Heart left ventricle (tissue), 16 donors: ENCODE data around the gene YIPF2. TPM values are rescaled to one million over a fixed set of nuclear protein-coding genes. Genes with fewer than 3 reads are reported as not detected.
"Not testable (repeated sequence)": the region's sequence is repeated elsewhere in the genome, so short reads cannot be mapped to it uniquely, and the experiment has no call there.

ENCODE experiments used
- ATAC-seq, 4 donors: fragments of 200-7000 bp; cut with Tn5 transposase; one replicate each; pipeline ENCODE4 v1.9.1; 2020 to 2022; ENCODE audit warnings: moderate library complexity in 4 of 4, mild to moderate bottlenecking in 3 of 4, moderate number of reproducible peaks in 1 of 4
- DNase-seq, 5 donors: peaks; one replicate each; pipeline ENCODE4 v3.0.0-alpha.2; 2020
- H3K27ac ChIP-seq, 12 donors: fragments of 200-600 bp; sonication (generic) in 4 of 12; one replicate each; pipeline versions ENCODE4 v1.5.0 to v1.8.0; 2016 to 2022; ENCODE audit warnings: mild to moderate bottlenecking in 2 of 12
- H3K27me3 ChIP-seq, 9 donors: fragments of 200-600 bp; sonication (generic) in 2 of 9; one replicate each; pipeline versions ENCODE4 v1.5.1 to v1.8.0; 2016 to 2022; ENCODE audit warnings: mild to moderate bottlenecking in 3 of 9
- H3K36me3 ChIP-seq, 9 donors: fragments of 200-600 bp; sonication (generic) in 2 of 9; one replicate each; pipeline versions ENCODE4 v1.5.0 to v1.8.0; 2018 to 2022; ENCODE audit warnings: mild to moderate bottlenecking in 2 of 9
- H3K4me1 ChIP-seq, 12 donors: fragments of 200-600 bp; sonication (generic) in 4 of 12; one replicate each; pipeline versions ENCODE4 v1.5.0 to v1.8.0; 2016 to 2022; ENCODE audit warnings: mild to moderate bottlenecking in 3 of 12
- H3K4me3 ChIP-seq, 12 donors: fragments of 200-600 bp; sonication (generic) in 4 of 12; one replicate each; pipeline versions ENCODE4 v1.5.0 to v1.8.0; 2017 to 2022; ENCODE audit warnings: mild to moderate bottlenecking in 9 of 12, moderate library complexity in 4 of 12
- H3K9me3 ChIP-seq, 12 donors: fragments of 200-600 bp; sonication (generic) in 4 of 12; one replicate each; pipeline versions ENCODE4 v1.5.0 to v1.8.0; 2016 to 2022; ENCODE audit warnings: mild to moderate bottlenecking in 1 of 12
- POLR2A ChIP-seq, 2 donors: fragments of 450-650 bp; IDR thresholded peaks; one replicate each; pipeline ENCODE4 v1.6.1; 2017; ENCODE audit warnings: antibody characterized with exemption in 2 of 2, mild to moderate bottlenecking in 2 of 2, moderate library complexity in 2 of 2
- WGBS, 4 donors: extraction: QIAGEN DNeasy Blood & Tissue Kit in 2 of 4; methylation state at CpG; one replicate each; pipeline versions ENCODE4 v1.1.5 to v1.1.7; 2013 to 2018; 5-methylcytosine and 5-hydroxymethylcytosine counted together
- intact Hi-C, 10 donors: fragments of 100-400 bp; cut with DNase I; formaldehyde crosslinking; loops; one replicate each; pipeline versions ENCODE4 v1.11.1 to v1.14.2; 2022
- polyA plus RNA-seq, 2 donors: library from polyadenylated mRNA; stranded (reverse); fragments of 200-250 nt; gene quantifications; one replicate each; pipeline ENCODE4 v1.2.3, GENCODE V29; 2013
- total RNA-seq, 9 donors: library from RNA; depleted of rRNA in 2 of 9; stranded (reverse); fragments of >200 nt in 2 of 9; fragmentation: NEBNext Ultra II Directional in 3 of 9; extraction: Animal tissue kit (Norgen Biotek cat#: 25700) in 3 of 9; gene quantifications; one replicate each; pipeline versions ENCODE4 v1.1.0 to v1.2.4, GENCODE V29; 2016 to 2023
- TF ChIP-seq, protein P1 (sequence below), 12 donors: fragments of 200-600 bp; sonication (generic) in 4 of 12; IDR thresholded peaks; one replicate each; pipeline versions ENCODE4 v1.5.0 to v1.8.0; 2018 to 2022; ENCODE audit warnings: antibody characterized with exemption in 12 of 12, mild to moderate bottlenecking in 5 of 12
- donor health status: ischemic (EF 13 %, LVEDD 7.1; RV severe dilation, severe dysfunction).
- donor health status: healthy with polysubstance abuse.
- donor health status: DM: no; HTN: yes; CAD: no.
- donor health status: DM: no; HTN: no; CAD: no.
- donor health status: ischemic (EF 25% LVEDD 6.9; RV normal size, moderate dysfunction).
- donor health status: ischemic (EF 25% LVEDD 5.7; RV mildly dilated, moderate dysfunction).
- donor health status: healthy.
- donor health status: DM: yes; HTN: yes; CAD: no.
- donor health status: ischemic (EF 35%, LVEDD 5.7; RV mildly dilated, moderate dysfunction).
- donor health status: nonischemic (EF 11% LVEDD 7.7; RV severe dilation, severe dysfunction).
- donor health status: DM: yes; HTN: yes; CAD: no.
- donor health status: PGD.
- donor health status: ischemic (EF 29% LVEDD 5.4; RV normal size, mild dysfunction).
- donor health status: nonischemic (EF 23%, LVEDD 6.1; RV moderate dilation, normal function).

YIPF2 gene
- total and polyA plus RNA-seq, 11 donors, result 11.5 to 38.7 (median 21.3) TPM

DNA sequence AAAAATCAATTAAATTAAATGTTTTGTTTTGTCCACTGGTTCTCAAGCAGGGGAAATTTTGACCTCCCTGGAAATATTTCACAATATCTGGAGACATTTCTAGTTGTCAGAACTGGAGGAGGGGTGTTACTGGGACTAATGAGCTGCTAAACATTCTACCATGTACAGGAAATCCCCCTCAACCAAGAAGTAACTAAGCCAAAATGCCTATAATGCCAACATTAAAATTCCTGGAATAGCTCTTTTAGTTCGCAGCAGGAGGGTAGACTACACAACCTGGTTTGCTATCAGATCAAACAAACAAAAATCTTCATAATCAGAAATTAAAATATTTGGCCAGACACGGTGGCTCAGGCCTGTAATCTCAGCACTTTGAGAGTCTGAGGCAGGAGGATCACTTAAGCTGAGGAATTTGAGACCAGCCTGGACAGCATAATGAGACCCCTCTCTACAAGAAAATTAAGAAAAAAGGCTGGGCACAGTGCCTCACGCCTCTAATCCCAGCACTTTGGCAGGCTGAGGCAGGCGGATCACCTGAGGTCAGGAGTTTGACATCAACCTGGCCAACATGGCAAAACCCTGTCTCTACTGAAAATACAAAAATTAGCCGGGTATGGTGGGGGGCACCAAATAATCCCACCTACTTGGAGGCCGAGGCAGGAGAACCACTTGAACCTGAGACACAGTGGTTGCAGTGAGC lies 18.7 kb upstream of the YIPF2 start:
- intact Hi-C loops, result loop anchor here in 5 of 10 donors (5.0 to 10.0 kb wide), 5 partner anchors 48 to 178 kb away; no protein-coding TSS in a partner anchor
- ATAC-seq, result no peak

DNA sequence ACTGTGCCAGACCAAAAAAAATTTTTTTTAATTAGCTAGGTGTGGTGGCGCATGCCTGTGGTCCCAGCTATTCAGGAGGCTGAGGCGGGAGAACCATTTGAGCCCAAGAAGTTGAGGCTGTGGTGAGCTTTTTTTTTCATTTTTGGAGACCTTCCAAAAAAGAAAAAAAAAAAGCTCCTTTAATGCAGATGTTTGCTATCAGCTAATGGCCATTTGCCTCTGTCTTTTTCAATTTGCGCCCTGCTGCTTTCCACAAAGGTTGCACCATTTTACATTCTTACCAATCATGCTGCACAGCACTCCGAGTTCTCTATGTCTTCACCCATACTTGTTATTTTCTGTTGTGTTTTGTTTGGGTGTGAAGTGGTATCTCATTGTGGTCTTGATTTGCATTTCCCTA lies 16.8 kb upstream of the YIPF2 start:
- H3K9me3 ChIP-seq, result no peaks in the 10 kb centered on the region
- no peak for TF ChIP-seq POLR2A (IDR thresholded peaks at IDR 0.05)
- TF ChIP-seq, protein P1, sequence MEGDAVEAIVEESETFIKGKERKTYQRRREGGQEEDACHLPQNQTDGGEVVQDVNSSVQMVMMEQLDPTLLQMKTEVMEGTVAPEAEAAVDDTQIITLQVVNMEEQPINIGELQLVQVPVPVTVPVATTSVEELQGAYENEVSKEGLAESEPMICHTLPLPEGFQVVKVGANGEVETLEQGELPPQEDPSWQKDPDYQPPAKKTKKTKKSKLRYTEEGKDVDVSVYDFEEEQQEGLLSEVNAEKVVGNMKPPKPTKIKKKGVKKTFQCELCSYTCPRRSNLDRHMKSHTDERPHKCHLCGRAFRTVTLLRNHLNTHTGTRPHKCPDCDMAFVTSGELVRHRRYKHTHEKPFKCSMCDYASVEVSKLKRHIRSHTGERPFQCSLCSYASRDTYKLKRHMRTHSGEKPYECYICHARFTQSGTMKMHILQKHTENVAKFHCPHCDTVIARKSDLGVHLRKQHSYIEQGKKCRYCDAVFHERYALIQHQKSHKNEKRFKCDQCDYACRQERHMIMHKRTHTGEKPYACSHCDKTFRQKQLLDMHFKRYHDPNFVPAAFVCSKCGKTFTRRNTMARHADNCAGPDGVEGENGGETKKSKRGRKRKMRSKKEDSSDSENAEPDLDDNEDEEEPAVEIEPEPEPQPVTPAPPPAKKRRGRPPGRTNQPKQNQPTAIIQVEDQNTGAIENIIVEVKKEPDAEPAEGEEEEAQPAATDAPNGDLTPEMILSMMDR (IDR thresholded peaks at IDR 0.05), result no peak
- H3K36me3 ChIP-seq, result no peaks in the 10 kb centered on the region
- intact Hi-C loops, result loop anchor here in 5 of 10 donors (5.0 to 10.0 kb wide), 5 partner anchors 50 to 180 kb away; no protein-coding TSS in a partner anchor
- H3K27me3 ChIP-seq, result no peaks in the 10 kb centered on the region
- no peak for ATAC-seq
- H3K4me1 ChIP-seq, result peaks cover 0 to 6% (median 0%) of the 10 kb centered on the region in 12 donors
- DNase-seq, result no peak
- no peak overlapping the region for H3K4me3 ChIP-seq
- WGBS, 4 donors, result 91 to 95% (median 94%) methylated on average over 4 of the region's 4 CpGs
- H3K27ac ChIP-seq, result no peak overlapping the region

More for the DNA sequence above, 18.7 kb upstream of the YIPF2 start:
- H3K27me3 ChIP-seq, result no peaks in the 10 kb centered on the region
- H3K36me3 ChIP-seq, result no peaks in the 10 kb centered on the region
- H3K27ac ChIP-seq, result no peak overlapping the region
- WGBS, 4 donors, result 85 to 89% (median 86%) methylated on average over 6 of the region's 6 CpGs
- no peaks in the 10 kb centered on the region for H3K9me3 ChIP-seq
- no peak for DNase-seq
- H3K4me3 ChIP-seq, result no peak overlapping the region
- no peak for TF ChIP-seq POLR2A (IDR thresholded peaks at IDR 0.05)
- TF ChIP-seq, protein P1 (IDR thresholded peaks at IDR 0.05), result no peak
- peaks cover 0 to 5% (median 0%) of the 10 kb centered on the region in 12 donors for H3K4me1 ChIP-seq

DNA sequence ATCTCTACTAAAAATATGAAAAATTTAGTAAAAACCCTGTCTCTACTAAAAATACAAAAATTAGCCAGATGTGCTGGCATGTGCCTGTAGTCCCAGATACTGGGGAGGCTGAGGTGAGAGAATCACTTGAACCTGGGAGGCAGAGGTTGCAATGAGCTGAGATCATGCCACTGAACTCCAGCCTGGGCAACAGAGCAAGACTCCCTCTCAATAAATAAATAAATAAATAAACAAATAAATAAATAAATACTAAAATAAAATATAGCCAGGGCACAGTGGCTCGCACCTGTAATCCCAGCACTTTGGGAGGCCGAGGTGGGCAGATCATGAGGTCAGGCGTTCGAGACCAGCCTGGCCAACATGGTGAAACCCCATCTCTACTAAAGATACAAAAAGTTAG lies 15.0 kb upstream of the YIPF2 start:
- 85 to 98% (median 92%) methylated on average over 4 of the region's 4 CpGs for WGBS, 4 donors

DNA sequence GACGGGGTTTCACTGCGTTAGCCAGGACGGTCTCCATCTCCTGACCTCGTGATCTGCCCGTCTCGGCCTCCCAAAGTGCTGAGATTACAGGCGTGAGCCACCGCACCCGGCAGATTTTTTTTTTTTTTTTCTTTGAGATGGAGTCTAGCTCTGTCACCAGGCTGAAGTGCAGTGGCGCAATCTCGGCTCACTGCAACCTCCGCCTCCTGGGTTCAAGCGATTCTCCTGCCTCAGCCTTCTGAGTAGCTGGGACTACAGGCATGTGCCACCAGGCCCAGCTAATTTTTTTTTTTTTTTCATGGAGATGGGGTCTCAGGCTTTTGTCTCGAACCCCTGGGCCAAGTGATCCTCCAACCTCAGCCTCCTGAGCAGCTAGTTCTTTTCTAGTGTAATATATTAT lies 13.2 kb upstream of the YIPF2 start:
- ATAC-seq, result not testable (repeated sequence)
- WGBS, 4 donors, result 82 to 87% (median 84%) methylated on average over 14 of the region's 14 CpGs
- intact Hi-C loops, result loop anchor here in 4 of 10 donors (10.0 kb wide), 4 partner anchors 53 to 183 kb away; no protein-coding TSS in a partner anchor

More for the DNA sequence above, 15.0 kb upstream of the YIPF2 start:
- not testable (repeated sequence) for H3K4me1 ChIP-seq, H3K27me3 ChIP-seq, H3K36me3 ChIP-seq, DNase-seq, H3K27ac ChIP-seq, ATAC-seq, H3K9me3 ChIP-seq, H3K4me3 ChIP-seq
- intact Hi-C loops, result loop anchor here in 4 of 10 donors (10.0 kb wide), 4 partner anchors 51 to 181 kb away; no protein-coding TSS in a partner anchor

DNA sequence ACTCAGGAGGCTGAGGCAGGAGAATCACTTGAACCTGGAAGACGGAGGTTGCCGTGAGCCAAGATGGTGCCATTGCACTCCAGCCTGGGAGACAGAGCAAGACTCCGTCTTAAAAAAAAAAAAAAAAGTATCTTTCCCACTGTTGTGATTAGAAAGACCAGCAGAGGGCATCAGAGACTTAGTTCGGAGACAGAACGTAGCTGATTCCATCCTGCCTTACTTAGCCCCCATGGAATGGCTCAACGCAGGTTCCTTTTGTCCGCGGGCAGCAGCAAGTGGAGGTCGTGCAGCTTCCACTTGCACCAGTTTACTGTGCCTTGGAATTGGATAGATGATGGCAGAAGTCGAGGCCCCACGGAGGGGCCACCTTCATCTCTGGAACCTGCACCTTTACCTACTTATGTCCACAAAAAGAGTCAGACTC lies 8.2 kb upstream of the YIPF2 start:
- DNase-seq, result no peak
- H3K27me3 ChIP-seq, result no peaks in the 10 kb centered on the region
- H3K36me3 ChIP-seq, result peaks cover 0 to 21% (median 8%) of the 10 kb centered on the region in 9 donors
- peak; percentile 60 to 84 (median 79) for ATAC-seq
- TF ChIP-seq POLR2A (IDR thresholded peaks at IDR 0.05), result no peak
- TF ChIP-seq, protein P1 (IDR thresholded peaks at IDR 0.05), result peak; percentile 45 to 63 (median 58)
- H3K4me3 ChIP-seq, result peak overlapping the region in 2 of 12 donors; percentile 0 to 26
- H3K27ac ChIP-seq, result no peak overlapping the region
- intact Hi-C loops, result loop anchor here in 6 of 10 donors (5.0 to 10.0 kb wide), 6 partner anchors 46 to 268 kb away; no protein-coding TSS in a partner anchor
- whole genome bisulfite sequencing, 4 donors, result 2 to 7% (median 3%) methylated on average over 11 of the region's 11 CpGs
- H3K9me3 ChIP-seq, result no peaks in the 10 kb centered on the region
- H3K4me1 ChIP-seq, result peaks cover 0 to 8% (median 0%) of the 10 kb centered on the region in 12 donors

More for the DNA sequence above, 13.2 kb upstream of the YIPF2 start:
- H3K9me3 ChIP-seq, H3K27ac ChIP-seq, H3K36me3 ChIP-seq, H3K4me3 ChIP-seq, H3K27me3 ChIP-seq, DNase-seq: not testable (repeated sequence)
- H3K4me1 ChIP-seq, result peaks cover 0 to 11% (median 3%) of the 10 kb centered on the region in 12 donors
